Measurements from ENCODE around the gene SLC25A42.

DNA sequence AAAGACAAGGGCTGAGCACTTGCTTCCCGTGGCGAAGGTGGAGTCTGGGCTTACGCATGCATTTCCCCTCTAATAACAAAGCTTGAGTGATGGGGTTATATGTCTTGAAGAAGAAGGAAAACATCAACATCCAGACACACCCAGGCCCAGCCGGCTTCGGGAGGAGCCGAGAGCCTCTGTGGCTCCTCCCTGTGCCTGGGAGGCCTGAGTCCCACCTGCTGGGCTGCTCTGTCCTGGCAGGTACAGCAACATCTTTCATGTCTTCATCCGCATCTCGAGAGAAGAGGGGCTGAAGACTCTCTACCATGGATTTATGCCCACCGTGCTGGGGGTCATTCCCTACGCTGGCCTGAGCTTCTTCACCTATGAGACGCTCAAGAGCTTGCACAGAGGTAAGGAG is 43.9 kb downstream of the SLC25A42 start:
- TF ChIP-seq POLR2A (IDR thresholded peaks at IDR 0.05; ENCODE audit: low read length) (no peak), GATA1 (IDR thresholded peaks at IDR 0.05; ENCODE audit: low read depth, low read length) (no peak)
